Measurements from ENCODE around the gene NOXRED1.
"Not testable (repeated sequence)": the region's sequence is repeated elsewhere in the genome, so short reads cannot be mapped to it uniquely, and the experiment has no call there.

The NOXRED1 gene

GRCh38 chr14:77438596-77438995 lies 15.3 kb upstream of the NOXRED1 start:
- H3K4me3 ChIP-seq (ENCODE audit: low read depth, low read length): no peak overlapping the region
- TF ChIP-seq CTCF (IDR thresholded peaks at IDR 0.05; ENCODE audit: borderline replicate concordance, insufficient read depth, low read depth, low read length): no peak

GRCh38 chr14:77436042-77436441 lies 12.7 kb upstream of the NOXRED1 start:
- no peak overlapping the region for H3K4me3 ChIP-seq (ENCODE audit: low read depth, low read length)
- TF ChIP-seq CTCF (IDR thresholded peaks at IDR 0.05; ENCODE audit: borderline replicate concordance, insufficient read depth, low read depth, low read length): no peak

- no peak overlapping the region for H3K4me3 ChIP-seq (ENCODE audit: low read depth, low read length)
- TF ChIP-seq CTCF (IDR thresholded peaks at IDR 0.05; ENCODE audit: borderline replicate concordance, insufficient read depth, low read depth, low read length): no peak
These were observed 3.1 kb upstream of the NOXRED1 start for GRCh38 chr14:77426396-77426795.

- TF ChIP-seq CTCF (IDR thresholded peaks at IDR 0.05; ENCODE audit: borderline replicate concordance, insufficient read depth, low read depth, low read length): no peak
These were observed 1.5 kb upstream of the NOXRED1 start for GRCh38 chr14:77424862-77425261.

GRCh38 chr14:77421201-77421600 lies 2.1 kb downstream of the NOXRED1 start:
- H3K4me3 ChIP-seq (ENCODE audit: low read depth, low read length): no peak overlapping the region
- no peak for TF ChIP-seq CTCF (IDR thresholded peaks at IDR 0.05; ENCODE audit: borderline replicate concordance, insufficient read depth, low read depth, low read length)

More at GRCh38 chr14:77424862-77425261, 1.5 kb upstream of the NOXRED1 start:
- no peak overlapping the region for H3K4me3 ChIP-seq (ENCODE audit: low read depth, low read length)

GRCh38 chr14:77416836-77417235 lies 6.5 kb downstream of the NOXRED1 start:
- TF ChIP-seq CTCF (IDR thresholded peaks at IDR 0.05; ENCODE audit: borderline replicate concordance, insufficient read depth, low read depth, low read length): no peak
- H3K4me3 ChIP-seq (ENCODE audit: low read depth, low read length): no peak overlapping the region

- not testable (repeated sequence) for H3K4me3 ChIP-seq (ENCODE audit: low read depth, low read length)
These were observed 7.2 kb downstream of the NOXRED1 start for GRCh38 chr14:77416098-77416497.

GRCh38 chr14:77415403-77416030 lies 7.8 kb downstream of the NOXRED1 start:
- not testable (repeated sequence) for H3K4me3 ChIP-seq (ENCODE audit: low read depth, low read length)

Data from GM12875 (cell line).